Middle frontal gyrus (tissue), 1 donor: ENCODE measurements around the gene CEBPE.
"Not testable (repeated sequence)": the region's sequence is repeated elsewhere in the genome, so short reads cannot be mapped to it uniquely, and the experiment has no call there.

Source experiments
- DNase-seq: peaks from one replicate; pipeline ENCODE4 v3.0.0-alpha.2; 2015; ENCODE audit warnings: low spot score; ENCODE audit errors: extremely low spot score

The CEBPE gene

DNA sequence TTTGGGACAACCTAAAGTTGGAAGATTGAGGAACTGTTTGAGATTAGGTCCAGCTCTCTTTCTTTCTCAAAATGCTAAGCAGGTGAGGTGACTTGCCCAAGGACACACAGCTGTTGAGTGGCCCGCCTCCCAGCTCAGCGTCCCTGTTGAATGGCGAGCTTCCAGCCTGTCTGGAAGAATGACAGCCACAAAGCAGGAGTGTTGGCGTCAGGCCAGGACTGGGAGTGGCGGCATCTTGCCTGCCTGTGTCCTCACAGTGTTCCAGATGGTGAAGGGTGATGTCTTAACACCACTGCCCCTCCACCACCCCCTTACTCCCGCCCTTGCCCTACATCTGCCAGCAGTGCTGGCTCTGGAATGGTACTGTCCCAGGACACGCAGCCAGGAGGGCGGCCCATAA, 4.4 kb upstream of the CEBPE start:
- no peak for DNase-seq

DNA sequence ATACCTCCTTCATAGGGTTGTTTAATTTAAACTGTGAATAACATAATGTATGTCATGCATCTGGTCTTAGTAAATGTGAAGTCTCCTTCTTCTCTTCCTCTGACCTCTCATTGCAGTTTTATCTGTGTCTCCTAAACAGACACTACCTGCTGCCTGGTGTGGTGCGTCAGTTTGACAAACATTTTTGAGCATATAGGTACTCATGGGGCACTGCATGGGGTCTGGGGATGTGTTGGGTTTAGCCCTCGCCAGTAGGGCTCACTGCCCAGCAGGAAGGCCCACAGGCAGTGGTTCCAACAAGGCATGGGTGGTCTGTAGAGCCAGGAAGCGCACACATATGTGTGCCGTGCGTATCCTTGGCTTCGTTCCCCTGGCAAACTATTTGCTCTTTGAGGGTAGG, 3.0 kb upstream of the CEBPE start:
- DNase-seq = no peak

DNA sequence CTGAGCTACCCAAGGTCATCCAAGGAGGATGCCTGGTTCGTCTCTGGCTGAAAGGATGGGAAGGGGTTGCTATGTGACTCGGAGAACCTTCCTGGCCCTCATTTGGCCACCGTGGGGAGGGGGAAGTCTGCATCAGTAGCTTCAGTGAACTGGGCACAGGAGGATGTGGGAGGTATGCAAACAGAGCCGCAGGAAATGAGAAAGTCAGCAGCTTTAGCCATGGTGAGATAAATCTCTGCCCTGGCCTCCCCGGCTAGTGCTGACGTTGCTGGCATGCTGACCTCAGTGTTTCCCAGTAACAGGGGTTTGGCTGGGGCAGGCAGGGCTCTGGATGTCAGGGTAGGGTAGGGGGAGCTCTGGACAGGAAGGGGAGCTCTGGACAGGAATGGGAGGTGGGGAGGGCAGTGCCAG, 2.3 kb upstream of the CEBPE start:
- DNase-seq = no peak

DNA sequence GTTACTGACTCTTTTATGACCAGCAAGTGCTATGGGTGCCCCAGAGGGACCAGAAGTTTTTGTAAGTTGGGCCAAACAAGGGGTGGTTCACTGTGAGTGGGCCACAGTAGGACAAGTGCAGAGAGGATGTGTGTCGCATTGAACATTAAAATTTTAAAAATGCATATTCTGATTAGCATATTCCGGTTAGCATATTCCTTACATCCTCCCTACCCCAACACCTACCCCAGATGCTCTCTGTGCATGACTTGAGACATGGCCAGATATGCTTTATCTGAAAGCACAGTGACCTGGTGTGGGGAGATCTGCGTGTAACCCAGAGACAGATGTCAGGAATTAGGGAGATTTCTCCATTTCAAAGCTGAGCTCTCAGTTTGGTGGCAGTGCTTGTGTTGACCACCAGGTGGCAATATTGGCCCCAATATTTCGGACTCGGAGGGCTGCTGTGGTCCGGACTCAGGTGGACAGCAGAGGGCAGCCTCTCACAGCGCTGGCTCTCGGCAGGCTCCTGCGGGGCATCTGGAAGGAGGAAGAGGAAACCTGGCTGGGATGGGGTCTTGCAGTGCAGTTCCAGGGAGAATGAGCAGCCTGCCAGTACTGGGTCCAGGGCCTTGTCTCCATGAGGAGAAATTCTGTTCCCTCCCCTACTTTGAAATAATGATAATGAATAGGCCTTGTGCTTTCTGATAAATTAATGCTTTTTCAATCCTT, 1.6 kb upstream of the CEBPE start:
- DNase-seq = peak; percentile 88

DNA sequence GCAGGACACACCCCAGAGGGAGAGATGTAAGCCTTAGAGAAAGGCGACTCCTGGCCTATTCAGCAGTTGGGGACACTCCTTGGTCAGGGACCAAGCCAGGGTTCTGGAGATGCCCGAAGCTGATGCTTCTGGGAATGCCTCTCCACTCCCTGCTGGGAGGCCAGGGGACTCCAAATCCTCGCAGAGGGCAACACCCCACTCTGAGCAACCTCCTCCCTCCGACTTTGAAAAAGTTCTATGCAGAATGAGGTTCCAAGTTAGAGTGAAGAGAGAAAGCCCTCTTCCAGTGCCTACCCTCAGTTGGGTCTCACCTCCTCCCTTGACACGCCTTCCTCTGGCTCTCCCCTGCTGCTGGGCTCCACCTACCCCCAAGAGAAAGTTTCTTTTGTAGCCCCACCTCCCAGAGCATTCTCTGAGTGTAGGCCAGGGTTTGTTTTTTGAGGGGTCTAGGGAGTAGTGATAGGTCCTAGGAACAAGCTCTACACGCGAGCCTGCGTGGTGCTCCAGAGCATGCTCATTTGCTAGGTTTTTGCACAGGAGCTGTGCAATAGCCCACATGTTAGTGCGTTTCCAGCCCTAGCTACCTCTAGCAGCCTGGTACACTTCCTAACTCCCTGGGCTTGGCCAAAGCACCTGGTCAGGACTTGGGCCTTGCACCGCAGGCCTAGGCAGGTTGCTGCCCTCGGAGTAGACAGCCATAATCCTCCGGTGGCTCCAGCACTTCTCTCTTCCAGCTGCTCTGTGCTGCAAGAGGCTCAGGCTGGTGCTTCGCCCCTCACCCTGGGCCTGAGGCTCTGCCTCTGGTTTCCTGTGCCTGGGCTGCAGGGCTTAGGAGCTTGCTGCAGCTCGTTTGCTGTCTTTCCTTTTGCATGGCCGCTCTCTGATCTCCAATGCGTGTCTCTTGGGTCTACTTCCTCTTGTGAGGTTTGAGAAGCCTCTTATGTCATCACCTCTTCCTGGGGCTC, 590 bp upstream of the CEBPE start:
- no peak for DNase-seq

DNA sequence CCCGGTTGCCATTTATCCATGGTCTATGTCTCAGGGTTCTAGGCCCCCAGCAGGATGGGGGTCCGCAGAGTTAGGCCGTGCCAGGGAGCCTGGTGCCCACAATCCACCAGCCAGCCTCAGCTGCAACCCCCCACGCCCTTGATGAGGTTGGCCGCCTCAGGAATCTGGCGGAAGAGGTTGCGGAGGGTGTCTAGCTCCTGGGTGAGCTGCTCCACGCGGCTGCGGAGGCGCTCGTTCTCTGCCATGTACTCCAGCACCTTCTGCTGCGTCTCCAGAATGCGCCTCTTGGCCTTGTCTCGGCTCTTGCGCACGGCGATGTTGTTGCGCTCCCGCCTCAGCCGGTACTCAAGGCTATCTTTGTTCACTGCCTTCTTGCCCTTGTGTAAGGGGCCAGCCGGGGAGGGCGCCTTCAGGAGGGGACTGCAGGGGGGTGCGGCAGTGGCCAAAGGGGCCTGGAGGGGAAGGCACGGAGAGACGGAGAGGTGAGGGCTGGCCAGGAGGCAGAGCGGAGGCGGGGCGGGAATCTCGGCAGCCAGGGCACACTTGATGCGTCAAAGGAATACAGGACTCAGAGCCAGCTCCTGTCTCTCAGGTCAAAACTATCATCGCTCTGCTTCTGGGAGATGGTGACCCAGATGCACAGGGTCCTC, 1.6 kb downstream of the CEBPE start:
- DNase-seq = no peak

DNA sequence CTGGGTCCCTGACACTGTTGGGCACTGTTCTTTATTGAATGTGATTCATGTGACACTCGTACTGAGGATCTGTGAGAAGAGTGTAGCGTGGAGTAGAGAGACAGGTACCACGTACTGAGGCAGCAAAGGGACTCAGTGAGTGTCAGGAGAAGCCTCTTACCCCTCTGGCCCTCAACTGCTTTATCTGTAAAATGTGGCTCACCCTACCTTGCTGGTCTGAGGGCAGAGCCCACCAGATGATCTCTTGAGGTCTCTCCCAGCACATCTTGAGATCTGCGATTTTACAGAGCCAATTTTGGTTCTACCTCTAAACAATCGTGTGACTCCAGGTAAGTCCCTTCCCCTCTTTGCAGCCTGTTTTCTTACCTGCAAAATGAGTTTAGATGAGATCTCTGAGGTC, 3.1 kb downstream of the CEBPE start:
- DNase-seq = no peak

DNA sequence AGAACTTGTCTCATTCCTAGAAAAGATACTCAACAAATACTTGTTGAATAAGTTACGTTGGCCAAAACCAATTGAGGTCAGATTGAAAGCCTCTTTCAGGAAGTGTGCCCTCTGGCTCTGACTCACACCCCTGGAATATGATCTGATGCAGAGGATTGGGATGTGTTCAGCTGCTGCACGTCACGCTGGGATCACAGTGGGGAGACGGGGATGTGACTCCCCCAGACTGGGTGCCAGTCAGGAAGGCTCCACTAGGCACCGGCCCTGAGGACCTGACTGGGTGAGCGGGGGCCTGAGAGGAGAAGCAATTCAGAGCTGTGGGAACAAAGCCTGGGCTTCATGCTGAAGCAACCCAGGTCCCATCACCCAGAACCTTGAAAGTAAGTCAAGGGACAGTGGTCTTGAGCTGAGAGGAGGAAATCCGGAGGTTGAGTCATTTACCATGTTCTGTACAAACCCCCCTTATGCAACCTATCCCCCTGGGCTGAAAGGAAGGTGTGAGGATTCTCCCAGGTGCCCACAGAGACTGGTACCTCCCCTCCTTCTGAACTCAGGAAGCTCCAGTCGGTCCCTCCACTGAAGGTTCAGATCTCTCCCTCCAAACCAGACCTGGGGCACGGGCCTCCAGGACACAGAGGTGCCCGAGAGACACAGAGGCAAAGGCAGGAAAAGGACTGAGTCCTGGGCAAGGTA, 3.9 kb downstream of the CEBPE start:
- no peak for DNase-seq

DNA sequence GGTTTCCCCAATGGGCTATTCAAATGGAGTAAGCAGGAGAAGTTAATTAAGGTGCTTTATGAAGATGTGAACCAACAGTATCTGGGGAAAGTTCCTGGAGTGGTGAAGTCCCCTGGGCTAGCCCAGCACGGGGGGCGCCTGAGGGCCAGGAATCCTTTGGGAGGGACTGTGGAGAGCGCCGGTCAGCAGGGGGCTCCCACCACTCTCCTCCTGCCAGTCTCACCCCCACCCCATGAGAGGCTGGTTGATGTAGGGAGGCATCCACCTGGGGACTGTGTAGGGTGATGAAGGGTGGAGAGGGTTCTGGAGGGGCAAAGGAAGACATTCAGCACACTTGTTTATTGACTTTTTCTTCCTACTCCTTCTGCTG, 4.4 kb downstream of the CEBPE start:
- DNase-seq = no peak

DNA sequence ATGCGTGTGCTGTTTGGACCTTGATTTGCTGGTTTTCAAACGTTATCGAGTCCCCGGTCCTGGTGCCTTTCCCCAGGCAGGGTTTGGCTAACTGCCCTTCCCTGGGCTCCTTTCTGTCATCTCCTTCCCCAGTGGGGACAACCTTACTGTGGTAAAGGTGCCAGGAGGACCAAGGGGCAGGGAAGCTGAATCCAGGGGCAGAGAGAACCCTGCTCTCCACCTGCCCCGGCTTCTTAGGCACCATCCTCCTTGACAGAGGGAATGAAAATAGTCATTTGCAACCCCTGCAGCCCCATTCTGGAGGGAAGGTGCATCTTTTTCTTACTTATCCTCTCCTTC, 5.0 kb downstream of the CEBPE start:
- DNase-seq = no peak

DNA sequence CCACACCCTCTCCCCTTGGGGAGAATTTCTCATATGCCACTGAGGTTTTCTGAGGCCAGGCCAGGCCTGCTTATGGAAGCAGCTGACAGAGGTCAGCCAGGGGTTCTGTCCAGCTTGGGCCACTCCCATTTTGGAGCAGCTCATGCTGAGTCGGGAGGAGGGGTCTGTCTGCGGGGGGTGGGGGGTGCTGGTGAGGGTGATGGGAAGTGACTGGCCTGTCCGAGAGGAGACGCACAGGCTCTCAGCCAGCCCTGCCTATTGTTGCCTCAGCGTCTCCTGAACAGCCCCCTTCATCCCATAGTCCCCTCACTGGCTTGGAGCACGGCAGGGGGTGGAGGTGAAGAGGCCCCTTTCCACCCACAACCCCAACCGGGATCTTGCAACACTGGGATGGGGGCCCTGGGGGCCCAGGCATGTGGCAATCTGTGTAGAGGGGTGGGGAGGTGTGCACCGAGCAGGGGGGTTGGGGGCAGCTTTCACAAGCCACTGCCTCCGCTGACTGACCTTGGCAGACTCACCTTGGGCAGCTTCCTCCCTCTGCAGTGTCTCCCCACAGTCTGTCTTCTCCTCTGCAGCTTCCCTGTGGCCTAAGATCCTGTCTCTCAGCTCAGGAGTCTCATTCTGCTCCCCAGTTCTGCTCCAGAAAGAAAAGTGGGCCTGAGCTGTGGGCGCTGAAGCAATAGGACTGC, 5.5 kb downstream of the CEBPE start:
- DNase-seq = no peak

DNA sequence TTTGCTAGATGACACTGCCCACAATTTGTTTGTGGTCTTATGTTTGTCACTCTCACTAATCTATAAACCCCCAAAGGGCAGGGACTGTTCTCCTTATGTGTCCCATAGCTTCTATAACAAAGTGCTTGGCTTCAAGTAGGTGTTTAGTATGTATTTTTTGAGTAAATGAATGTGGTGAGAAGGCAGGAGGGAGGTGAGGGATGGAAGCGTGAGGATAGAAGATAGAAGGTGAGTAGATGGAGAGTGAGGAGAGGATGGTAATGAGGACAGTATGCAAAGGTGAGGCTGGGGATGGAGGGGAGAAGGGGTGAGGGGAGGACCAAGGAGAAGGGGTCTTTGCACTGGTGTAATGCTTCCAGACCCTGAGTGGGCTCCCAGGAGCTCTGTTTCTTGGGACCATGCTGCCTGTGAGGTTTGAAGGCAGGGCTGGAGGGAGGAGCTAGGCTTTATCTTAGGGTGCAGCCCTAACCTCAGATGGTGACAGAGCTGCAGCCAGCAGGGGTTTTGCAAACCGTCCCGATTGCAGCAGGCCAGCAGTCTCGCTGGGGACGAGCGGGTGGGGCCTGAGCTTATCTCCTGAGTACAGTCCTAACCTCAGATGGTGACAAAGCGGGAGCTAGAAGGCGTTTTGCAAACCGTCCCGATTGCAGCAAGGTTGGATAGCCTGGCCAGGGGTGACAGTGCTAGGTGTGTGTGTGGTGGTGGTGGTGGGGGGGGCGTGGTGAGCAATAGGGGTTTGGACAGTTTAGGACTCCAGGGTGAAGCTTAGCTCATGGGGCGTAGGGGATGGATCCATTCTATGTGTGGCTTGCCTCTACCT, 6.5 kb downstream of the CEBPE start:
- no peak for DNase-seq

DNA sequence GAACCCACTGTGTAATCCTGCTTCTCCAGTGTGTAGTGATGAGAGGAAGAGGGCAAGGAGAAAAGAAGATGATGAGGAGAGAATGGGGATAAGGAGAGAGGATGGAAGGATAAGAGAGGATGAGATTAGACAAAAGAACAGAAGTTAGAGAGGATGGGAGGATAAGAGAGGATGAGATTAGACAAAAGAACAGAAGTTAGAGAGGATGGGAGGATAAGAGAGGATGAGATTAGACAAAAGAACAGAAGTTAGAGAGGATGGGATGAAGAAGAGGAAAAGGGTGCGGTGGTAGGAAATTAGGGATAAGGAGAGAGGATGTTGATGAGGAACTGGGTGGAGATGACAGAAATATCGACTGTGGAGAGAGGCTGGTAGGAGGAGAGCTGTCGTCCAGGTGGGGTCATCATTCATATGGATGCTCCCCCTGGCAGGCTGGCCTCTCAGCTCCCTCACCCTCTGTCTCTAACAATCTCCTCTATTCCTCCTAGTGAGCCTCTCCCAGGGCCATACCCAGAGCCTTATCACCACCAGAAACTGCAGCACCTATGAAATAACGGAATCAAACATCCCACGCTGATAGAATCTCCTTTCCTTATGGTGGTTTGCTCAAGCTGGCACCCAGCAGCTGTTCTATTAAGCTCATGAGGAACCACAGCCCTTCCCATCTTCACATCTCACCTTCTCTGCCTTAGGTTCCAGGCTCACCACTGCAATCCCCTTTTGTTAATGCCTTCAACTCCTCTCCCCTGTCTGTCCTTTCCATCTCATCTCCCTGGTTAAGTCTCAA, 8.3 kb downstream of the CEBPE start:
- DNase-seq = no peak

DNA sequence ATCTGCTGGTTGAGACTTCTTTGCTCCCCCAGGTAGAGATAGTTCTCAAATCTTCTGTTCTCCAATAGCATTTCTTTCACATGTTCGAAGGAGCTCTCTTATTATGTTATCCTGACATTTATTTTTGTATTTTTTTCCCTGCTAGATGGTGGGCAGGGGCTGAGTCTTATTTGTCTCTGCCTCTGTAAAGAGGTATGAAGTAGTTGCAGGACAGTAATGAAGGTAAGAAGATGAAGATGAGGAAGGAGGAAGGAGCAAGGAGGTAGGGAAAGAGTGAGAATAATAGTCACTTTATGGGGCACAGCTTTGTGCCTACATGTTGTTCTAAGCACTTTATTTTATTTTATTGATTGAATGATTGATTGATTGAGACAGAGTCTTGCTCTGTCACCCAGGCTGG, 9.3 kb downstream of the CEBPE start:
- DNase-seq = no peak

DNA sequence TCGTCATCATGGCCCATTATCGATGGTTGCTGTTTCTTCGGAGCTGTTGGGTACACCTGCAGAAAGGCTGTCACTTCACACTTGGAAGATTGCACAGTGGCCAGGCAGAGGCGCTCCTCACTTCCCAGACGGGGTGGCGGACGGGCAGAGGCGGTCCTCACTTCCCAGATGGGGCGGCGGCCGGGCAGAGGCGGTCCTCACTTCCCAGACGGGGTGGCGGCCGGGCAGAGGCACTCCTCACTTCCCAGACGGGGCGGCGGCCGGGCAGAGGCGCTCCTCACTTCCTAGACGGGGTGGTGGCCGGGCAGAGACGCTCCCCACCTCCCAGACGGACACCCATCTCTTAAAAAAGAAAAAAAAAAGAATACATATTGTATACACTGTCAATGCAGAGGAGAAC, 10.9 kb downstream of the CEBPE start:
- not testable (repeated sequence) for DNase-seq

DNA sequence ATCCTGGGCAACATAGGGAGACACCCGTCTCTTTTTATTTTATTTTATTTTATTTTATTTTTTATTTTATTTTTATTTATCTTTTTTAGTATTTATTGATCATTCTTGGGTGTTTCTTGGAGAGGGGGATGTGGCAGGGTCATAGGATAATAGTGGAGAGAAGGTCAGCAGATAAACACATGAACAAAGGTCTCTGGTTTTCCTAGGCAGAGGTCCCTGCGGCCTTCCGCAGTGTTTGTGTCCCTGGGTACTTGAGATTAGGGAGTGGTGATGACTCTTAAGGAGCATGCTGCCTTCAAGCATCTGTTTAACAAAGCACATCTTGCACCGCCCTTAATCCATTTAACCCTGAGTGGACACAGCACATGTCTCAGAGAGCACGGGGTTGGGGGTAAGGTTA, 11.4 kb downstream of the CEBPE start:
- not testable (repeated sequence) for DNase-seq

DNA sequence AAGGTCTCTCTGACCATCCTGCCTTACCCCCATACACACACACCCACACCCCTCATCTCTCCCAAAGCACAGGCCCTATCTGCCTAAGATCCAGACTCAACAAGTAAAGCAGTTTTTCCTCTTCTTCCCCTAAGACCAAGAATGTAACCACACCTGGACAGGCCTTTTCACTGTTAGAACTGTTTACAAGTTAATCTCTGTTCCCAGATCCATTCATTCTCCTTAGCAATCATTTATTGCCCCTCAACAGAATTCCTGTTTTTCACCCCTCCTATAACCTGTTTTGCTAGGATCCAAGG, 12.4 kb downstream of the CEBPE start:
- no peak for DNase-seq

DNA sequence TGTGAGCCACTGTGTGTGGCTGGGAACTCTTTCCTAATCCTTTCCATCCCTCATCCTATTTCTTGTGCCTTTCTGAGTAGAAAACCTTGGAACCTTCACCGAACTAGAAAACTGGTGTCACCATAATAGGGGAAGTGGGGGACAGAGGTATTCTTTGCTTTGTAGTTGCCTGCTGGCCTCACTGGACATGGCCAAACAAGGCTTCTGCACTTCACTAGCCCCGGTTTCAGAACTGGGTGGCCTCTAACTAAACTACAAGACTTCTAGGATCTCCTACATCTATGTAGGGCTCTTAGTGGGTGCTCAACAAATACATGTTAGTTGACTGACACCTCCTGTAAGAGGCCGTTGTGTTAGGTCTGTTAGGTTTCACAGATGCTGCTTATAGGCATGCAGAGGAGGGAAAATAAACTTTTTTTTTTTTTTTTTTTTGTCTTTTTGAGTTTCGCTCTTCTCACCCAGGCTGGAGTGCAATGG, 13.7 kb downstream of the CEBPE start:
- no peak for DNase-seq

DNA sequence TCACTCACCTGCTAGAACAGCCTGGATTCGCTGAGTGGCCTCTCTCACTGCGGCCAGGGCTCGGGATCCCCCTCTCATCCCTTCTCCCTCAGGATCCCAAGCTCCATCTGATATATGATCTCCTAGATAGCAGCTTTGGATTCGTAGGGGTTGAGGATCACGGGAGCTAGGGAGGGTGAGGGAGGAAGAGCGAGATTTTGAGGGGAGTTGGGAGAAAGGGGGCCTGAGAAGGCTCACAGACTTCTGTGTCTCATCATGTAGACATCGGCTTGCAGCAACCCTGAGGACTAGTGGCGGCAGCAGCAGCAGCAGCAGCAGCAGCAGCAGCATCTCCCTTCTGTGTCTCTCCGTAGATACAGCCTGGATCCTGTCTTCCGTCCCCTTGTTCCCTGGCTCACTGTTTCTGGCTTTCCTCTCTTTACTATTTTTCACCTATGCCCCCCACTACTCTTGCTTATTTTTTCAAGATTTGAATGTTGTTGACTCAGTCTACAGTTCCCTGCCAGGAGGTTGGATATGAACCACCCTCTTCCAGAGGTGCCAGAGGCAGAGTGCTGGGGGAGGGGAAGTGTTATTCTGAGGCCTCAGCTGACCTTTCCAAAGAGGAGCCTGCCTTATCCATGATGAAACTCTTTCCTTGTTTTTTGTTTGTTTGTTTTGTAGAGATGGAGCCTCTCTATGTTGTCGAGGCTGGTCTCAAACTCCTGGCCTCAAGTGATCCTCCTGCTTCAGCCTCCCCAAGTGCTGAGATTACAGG, 14.3 kb downstream of the CEBPE start, which contains the start of gene CIROP:
Gene CIROP, minus strand, starts transcription at position 399 of the 757 bp plus-strand sequence. Its CDS starts 69 bp downstream, at position 330.
- DNase-seq = no peak
